GM21528 (cell line): ENCODE measurements around the gene FIGN.

Experiments
- ATAC-seq: cut with Tn5 transposase; IDR thresholded peaks from one replicate; pipeline ENCODE4 v1.9.1; 2021; ENCODE audit warnings: mild to moderate bottlenecking, moderate library complexity; ENCODE audit not compliant: unreplicated experiment, low FRiP score

The FIGN gene

DNA sequence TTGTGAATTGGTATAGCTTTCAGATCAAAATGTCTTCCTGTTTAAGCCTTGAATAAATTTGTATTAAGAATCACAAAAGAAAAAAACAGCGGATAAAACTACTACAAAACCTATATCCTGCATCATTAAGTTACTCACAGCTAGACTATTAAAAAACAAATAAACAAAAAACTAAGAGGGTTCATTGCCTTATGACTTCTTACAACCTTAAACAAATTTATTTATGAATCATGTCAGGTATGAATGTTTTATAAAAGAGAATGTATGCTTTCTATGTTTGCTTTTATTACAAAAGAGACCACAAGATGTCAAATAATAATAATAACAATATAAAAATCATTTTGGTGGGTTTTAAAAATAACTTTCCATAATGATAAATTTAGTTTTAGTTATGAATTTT is 109.6 kb downstream of the FIGN start:
- no peak for ATAC-seq

DNA sequence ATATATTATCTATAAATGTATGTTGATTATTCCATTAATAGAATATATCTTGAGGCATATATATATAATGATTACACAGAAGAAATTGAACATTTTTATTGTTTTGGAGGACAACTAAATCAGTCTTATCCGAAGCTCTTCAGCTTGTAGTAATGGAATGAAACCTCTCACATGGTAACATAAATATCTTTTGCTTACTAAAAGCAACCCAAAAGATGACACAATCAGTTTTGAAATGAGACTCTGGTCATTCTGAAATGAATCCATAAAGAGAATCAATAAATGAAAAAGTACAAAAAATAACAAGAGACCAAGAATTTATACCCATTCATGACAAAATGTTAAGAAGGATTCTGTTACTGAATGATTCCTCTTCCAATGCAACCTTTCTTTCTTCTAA is 110.2 kb downstream of the FIGN start:
- no peak for ATAC-seq

DNA sequence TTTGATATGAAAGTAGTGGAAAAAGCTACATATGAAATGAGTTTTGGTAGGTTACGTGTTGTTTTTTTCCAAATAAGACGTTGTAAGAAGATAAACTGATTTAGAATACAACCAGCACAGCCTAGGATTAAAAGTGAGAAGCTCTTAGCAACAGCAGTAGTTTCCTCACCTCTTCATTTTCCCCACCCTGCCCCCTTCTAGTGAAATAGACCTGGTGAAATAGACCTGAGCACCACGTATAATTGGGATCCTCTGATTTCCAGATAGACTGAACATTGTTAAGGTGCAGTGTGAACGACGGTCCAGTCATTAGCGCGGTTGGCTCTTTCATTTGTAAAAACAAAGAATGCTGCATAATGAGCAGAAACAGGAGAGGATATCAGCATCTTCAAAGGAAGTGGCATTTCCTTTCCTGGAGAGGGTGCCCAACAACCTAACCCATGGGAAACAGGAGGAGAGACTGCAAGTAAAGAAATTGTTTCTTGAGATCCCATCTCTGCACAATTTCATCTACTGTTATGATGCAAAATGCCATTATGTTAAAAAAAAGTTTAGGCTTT is 114.3 kb downstream of the FIGN start:
- no peak for ATAC-seq

DNA sequence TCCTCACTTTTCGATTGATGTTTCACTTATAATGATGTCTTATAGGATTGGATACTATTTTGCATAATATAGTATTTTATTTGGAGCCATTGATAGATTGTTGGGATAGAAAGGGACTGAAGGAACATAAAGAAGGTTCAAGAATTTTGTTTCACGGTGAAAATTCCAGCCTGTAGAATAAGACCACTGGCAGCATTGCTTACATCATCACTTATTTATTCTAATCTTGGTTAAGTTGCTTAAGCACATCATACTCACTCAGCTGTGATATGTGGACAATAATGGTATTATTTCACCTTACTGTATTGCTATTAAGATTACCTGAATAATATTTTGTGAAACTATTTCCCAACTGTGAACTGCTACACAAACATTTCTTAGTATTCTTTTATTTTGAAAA is 118.3 kb downstream of the FIGN start:
- no peak for ATAC-seq

DNA sequence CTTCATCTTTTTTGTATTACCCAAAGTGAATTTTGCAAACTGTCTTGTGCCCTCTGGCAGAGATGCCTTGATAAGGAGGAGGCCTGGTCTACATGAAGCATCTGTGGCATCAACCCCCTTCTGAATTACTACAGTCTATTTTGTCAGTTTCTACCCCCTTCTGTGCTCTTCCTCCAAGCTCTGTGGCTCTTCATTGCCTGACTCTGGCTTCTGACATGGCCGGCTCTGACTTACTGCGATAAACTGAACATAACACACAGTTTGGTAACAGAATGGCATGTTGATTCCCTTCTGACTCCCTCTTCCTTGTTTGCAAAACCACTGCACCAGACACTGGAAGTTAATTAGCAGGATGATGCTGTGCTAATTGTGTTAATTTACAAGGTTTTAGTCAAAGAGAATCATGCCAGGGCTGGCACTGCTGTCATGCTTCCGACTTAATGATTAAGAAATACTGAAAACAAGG is 122.5 kb downstream of the FIGN start:
- ATAC-seq: no peak

DNA sequence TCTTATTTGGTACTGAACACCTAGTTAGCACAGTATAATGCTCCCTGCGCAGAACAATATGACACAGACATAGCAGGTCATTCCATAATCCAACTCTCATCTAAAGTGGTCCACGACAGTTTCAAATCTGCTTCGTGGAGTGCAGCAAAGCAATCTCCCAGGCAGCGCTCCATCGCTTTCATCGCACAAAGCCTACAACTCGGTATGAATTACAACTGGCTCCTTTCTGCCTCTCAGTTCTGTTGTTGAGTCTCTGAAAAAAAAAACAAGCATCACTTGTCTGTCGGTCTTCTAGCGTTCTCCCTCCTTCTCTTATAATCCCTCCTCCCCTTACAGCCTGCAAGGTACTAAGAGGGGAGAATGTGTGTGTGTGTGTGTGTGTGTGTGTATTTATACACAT is 123.5 kb downstream of the FIGN start:
- ATAC-seq: no peak

DNA sequence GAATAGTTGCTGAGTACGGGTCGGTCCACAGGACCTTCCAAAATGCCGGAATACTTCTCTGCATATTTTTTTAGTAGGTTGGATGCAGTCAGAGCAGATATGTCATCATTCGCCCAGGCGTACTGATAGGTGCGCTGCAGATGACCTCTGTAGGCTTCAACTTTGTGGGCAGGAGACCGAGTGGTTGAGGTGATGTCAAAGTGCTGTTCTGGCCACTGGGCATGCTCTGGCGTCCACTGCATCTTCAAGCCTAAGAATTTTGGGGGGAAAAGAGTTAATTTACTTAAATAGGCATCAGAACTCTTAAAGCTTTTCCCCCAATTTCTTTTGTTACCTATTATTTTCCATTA is 124.3 kb downstream of the FIGN start:
- ATAC-seq: no peak

DNA sequence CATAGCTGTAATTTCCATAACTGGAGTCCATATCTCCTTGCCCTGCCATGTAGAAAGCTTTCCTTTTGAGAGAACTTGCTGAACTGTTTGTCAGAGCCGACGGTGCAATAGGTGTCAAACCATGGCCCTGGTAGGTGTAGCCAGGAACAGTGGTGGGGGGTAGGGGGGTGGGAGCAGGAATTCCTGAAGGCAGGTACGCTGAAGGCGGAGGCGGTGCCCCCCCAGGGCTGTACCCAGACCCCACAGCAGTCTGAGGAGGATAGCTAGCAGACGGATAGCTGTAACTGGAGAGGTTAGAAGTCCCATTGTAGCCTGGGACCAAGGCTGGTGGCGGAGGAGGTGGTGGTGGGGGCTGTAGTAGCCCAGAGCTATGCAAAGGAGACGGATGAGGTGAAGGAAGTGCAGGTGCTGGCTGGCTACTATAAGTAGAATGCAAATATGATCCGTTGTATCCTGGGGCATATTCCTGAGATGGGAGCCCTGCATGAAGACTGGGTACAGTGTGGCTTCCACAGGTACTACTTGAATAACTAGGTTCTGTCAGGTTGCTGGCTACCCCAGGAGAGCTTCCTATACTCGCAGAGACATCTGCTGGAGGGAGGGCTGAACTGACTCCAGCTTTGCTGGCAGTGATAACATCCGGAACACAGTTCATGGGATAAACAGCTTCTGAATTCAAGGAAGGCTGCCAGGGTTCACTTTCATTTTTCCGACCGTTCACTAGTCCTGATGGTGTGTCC is 124.8 kb downstream of the FIGN start:
- ATAC-seq: no peak

DNA sequence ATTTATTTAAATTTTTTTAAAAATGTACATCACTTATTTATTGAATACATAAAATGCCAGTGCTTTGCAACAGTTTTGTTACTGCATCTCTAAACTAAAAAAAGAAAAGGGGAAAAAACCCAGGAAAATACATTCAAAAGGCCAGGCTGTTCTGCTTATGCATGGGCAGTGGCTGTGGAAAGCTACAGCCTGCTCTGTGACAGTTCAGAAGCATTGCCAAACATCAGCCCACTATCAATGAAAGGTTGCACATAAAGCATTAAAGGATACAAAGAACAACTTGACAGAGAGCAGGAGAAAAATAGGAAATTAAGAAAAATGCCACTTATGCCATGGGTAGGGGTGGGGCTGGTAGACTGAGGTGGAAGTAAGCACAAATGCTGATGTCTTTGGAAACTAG is 128.2 kb downstream of the FIGN start:
- no peak for ATAC-seq

DNA sequence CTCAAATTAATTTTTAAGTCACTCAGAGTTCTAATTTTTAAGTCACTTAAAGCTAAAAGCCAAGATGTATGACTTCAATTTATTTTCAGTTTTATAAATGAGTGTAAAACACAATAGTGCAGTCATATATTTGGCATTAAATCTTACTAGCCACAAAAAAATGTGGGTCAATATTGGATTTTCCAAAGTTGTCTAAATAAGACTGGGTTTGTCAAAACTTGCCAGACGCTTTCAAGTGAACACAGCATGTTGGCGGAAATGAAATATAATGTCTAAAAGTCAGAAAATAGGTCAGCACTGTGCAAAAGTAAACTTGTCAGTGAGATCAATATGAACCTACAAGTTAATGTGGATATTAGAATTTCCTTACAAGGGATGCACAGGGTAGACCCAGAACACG is 128.9 kb downstream of the FIGN start:
- ATAC-seq: no peak

DNA sequence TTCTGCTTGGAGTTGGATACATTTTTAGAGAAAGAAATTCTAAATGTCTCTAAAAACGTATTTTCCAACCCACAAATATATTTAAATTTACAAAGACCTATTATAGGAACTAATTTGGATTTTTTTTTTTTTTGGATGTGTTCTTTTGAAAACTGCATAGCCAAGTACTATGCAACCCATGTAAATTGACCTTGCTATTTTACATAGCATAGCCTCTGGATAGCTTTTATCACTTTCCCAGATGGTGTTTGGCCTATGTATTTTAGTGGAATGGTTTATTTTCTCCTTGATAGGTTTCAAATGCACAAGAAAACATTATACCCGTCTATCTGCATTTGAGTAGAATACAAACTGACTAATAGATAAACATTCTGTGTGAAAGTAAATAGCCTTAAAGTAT is 130.0 kb downstream of the FIGN start:
- no peak for ATAC-seq

DNA sequence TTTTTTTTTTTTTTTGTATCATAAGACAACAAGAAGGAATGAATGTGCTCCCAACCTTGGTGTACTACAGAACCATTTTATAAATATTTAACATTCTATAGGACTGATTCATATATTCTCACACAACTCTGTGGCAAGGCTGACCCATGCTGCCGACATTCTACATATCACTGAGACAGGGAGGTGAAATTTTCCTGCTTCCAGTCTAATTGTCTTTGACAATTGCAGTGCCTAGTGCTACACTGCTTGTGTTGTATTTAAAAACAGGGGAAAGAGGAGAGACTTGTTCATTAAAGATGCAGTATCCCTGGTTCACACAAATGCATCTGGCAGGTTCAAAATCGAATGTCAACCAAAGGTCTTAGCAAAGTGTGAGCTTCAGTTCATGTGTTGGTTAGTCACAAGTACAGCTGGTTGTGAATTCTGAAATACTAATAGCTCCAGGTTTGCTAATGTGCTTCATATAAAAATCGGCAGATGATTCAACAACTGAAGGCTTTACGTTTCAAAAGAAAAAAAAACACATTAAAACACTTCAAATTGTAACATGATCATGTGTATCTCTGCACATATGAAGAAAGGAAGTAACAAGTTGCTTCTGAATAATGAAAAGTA is 130.8 kb downstream of the FIGN start:
- no peak for ATAC-seq

DNA sequence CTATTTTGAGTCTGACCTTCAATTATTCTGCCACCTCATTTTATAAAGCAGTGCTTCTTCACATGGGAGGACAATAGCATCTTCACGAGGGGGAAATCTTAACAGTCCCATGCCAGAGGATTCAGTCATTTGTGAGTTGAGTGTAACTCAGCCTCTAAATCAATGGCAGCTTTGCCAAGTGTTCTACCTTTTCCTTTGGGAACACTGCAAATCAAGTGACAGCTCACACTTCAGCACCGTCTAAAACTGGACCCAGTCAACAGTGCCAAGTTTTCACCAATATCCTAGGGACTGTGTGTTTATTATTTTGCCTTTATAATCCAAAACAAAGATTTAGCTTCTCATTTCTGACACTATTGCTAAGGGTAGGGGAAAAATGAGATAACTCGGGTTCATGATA is 133.6 kb downstream of the FIGN start:
- ATAC-seq: no peak

DNA sequence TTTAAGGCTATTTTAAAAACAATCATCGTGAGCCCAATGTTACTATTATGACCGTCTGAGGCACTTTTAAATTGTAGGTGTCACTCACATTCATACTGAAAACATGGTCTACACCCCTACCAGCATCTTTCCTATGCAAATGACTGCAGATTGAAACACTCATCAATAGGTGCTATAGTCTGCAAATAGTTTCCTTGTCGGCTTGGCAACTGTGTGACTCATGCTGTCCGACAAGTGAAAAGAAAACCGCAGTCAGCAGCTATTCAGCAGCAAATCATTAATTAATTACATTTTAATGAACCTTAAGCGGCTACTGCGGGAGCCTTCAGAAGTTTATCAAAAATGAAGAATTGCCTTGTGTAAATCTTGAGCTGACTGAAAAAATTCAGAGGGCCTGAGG is 134.4 kb downstream of the FIGN start:
- no peak for ATAC-seq

DNA sequence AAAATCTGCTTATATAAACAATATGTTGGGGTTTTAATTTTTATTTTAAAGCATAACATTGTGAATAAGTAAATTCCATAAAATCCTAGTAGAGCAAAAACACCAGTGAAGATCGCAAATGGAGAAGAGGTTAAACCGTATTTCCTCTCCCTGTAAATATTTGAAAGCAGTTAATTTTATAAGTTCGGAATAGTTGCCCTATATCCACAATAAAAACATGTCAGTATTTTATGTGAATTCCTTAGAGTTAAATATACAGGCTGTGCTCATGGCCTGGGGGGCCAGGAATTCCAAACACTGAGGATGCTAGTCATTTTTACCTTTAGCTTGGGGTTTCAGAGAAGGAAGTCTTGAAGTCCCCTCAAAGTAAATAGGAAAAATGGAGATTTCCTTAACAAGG is 135.0 kb downstream of the FIGN start:
- no peak for ATAC-seq

DNA sequence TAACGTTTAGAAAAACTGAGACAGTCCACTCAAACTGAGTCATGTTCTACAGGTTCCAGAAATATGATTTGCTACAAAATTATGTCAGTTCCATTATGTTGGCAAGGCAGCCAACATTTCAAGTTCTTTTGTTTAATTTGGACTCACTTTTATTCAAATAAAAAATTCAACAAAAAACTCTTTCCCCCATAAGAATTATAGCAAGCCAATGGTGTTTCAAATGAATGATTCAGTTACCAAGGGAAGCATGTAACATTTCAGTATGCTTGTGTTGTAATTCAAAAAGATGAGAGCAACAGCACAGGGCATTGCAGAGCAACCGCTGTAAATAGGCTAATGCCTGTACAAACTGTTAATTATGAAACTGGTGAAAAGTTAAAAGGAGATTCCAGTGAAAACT is 140.8 kb downstream of the FIGN start:
- ATAC-seq: no peak

DNA sequence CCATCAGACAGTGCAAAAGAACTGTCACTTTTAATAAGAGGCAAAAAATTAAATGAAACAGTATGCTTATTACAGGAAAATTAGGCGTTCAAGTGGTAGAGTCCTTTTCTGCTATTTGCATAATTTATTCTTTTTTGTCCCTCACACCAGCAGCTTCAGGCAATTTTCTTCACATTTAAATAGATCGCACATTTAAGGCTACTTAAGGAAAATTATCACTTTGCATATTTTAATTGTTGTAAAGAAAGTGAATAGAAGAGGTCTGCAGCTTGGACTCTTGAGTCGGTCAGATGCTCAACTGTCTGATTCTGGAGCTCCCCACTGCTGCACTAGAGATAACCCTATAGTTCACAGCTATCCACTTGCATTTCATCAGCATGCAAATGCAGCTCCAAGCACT is 141.3 kb downstream of the FIGN start:
- no peak for ATAC-seq

DNA sequence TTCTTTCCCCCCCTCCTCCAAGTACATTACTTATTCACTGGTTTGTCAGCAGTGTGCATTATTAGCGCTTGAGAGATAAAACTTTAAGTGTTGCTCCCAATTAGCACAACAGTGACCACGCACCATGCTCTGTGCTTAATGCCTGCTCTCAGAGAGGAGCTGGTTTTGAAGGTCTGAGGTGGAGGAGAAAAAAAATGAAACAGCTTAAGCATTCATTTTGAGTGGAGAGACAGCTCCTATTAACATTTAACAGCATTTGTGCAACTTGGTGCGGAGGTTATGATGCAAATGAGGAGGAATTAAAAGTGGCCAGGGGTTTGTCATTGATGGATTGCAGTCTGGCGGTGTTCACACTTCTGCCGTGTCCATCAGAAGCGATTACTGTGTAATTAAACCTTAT is 141.8 kb downstream of the FIGN start:
- ATAC-seq: no peak

DNA sequence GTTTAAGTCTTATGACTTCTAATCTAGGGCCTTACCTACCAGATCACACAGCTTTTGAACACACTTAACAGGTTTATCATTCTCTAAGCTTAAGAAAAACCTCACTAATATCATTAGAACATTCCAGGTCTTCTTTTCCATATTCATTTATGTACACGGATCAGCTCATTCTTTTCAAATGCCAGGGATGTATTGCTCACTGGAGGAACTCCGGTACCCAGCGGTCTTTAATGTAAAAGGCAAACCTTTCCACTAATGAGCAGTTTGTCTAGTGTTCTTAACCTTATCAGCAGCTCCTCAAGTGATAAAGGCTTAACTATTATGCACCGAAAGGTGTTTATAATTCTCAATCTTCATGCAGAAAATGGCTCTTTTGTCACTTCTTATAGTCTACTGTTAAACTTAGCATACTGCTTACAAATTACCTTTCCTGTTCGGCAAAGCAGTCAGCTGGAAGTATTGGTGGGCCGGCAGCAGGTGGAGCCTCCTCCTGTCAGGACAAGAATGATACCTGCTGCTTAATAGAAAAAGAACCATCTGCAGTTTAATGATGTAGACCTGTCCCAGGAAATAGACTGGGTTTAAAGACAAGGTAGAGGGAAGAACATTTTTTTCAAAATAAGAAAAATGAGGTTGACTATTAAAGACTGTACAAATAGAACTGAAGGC is 142.7 kb downstream of the FIGN start:
- ATAC-seq: no peak

DNA sequence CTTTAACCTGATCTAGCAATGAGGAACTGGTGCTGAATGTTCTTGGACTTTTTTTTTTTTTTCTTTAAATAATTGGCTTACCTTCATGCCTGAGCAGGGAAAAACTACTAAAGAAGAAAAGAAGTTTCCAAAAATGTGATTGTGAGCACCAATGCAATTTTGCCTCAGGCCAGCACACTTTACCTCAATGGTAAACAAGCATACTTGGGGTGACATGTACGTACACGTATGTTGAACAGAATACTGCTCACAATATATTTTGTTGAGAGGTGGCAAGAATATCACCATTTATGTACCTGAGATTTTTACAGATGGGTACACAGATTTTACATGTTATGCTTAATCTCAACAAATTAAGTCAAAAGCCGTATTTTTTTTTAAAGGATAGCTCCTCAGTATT is 144.3 kb downstream of the FIGN start:
- ATAC-seq: no peak

DNA sequence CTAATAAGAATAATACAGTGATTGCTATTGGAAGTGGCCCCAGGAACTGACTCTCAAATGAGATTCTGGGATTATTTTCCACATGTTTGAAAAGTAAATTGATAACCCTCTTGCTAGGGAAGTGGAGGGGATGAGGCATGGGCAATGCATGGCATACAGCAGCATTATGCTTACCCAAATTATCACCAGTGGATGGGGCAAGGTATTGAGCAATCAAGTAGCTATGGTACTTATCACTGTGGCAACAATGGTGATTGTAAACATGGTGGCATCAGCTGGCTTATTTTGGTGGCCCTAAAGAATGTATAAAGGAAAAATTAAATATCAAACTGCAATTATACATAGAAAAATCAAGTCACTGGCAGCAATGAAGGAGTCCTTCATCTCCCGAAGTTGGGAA is 155.1 kb downstream of the FIGN start:
- ATAC-seq: no peak

DNA sequence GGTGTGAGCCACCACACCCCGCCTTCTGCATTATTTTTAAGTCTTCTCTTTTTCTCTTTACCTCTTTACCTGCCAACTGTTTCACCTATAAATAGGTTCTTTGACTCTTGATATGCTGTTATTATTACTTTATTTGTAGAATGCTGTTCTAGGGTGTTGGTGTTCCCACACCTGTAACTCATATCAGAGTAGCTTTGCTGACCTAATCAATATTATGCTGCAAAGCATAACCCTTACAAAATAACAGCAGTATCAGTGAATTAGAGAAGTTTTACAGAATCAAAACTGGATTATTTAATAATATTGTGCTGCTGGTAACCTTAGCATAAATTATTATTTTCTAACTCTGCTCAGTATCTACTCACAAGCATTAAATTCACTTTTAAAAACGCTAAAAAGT is 161.5 kb downstream of the FIGN start:
- no peak for ATAC-seq
